HepG2 (cell line): ENCODE results near the gene RAC3. TPM values are rescaled to one million over a fixed set of nuclear protein-coding genes. Genes with fewer than 3 reads are reported as not detected.

Source experiments
- AHR ChIP-seq: IDR thresholded peaks from 2 replicates; pipeline ENCODE4 v1.6.1; 2018; ENCODE audit warnings: missing genetic modification reagents, missing compliant biosample characterization
- DMAP1 ChIP-seq: IDR thresholded peaks from 2 replicates; pipeline ENCODE4 v1.6.1; 2016
- ELF3 ChIP-seq: IDR thresholded peaks from 2 replicates; pipeline ENCODE4 v1.6.1; 2016; ENCODE audit warnings: missing genetic modification reagents, missing compliant biosample characterization
- FOXA1 ChIP-seq, 2 experiments: fragments of 450-650 bp in 1 of 2; sonication (generic) in 1 of 2; formaldehyde crosslinking in 1 of 2; IDR thresholded peaks; 2 replicates each; pipeline versions ENCODE4 v1.4.0 to v1.6.1; 2016 to 2020; ENCODE audit warnings: missing genetic modification reagents in 1 of 2
- HNRNPLL ChIP-seq: fragments of 200-400 bp; formaldehyde crosslinking; IDR thresholded peaks from 2 replicates; pipeline ENCODE4 v1.6.1; 2017; ENCODE audit warnings: mild to moderate bottlenecking, low read depth, low read length; ENCODE audit not compliant: poor library complexity, severe bottlenecking
- JARID2 ChIP-seq: sonication (generic); formaldehyde crosslinking; IDR thresholded peaks from 2 replicates; pipeline ENCODE4 v1.8.1; 2023; ENCODE audit warnings: missing genetic modification reagents, inconsistent platforms; ENCODE audit not compliant: insufficient replicate concordance
- MTF1 ChIP-seq: sonication (generic); formaldehyde crosslinking; IDR thresholded peaks from 2 replicates; pipeline ENCODE4 v1.5.0; 2020; ENCODE audit warnings: missing genetic modification reagents
- PLRG1 ChIP-seq: fragments of 450-650 bp; conservative IDR thresholded peaks from 2 replicates; pipeline ENCODE4 v1.6.1; 2016
- REXO4 ChIP-seq: sonication (generic); formaldehyde crosslinking; IDR thresholded peaks from 2 replicates; pipeline ENCODE4 v1.8.0; 2022; ENCODE audit warnings: missing genetic modification reagents, mild to moderate bottlenecking, borderline replicate concordance
- ZFP37 ChIP-seq: sonication (generic); formaldehyde crosslinking; IDR thresholded peaks from 2 replicates; pipeline ENCODE4 v1.4.0; 2020; ENCODE audit warnings: missing genetic modification reagents, borderline replicate concordance
- ZIK1 ChIP-seq: sonication (generic); formaldehyde crosslinking; IDR thresholded peaks from 2 replicates; pipeline ENCODE4 v1.5.0; 2020; ENCODE audit warnings: mild to moderate bottlenecking, low read depth, missing genetic modification reagents, borderline replicate concordance
- ZNF234 ChIP-seq: sonication (generic); formaldehyde crosslinking; conservative IDR thresholded peaks from 2 replicates; pipeline ENCODE4 v1.5.1; 2020; ENCODE audit warnings: mild to moderate bottlenecking, missing genetic modification reagents
- ZNF251 ChIP-seq: sonication (generic); formaldehyde crosslinking; IDR thresholded peaks from 2 replicates; pipeline ENCODE4 v1.9.0; 2021; ENCODE audit warnings: mild to moderate bottlenecking, missing genetic modification reagents
- ZNF296 ChIP-seq: sonication (generic); formaldehyde crosslinking; conservative IDR thresholded peaks from 2 replicates; pipeline ENCODE4 v1.5.0; 2020; ENCODE audit warnings: mild to moderate bottlenecking, missing genetic modification reagents
- ZNF329 ChIP-seq: sonication (generic); formaldehyde crosslinking; IDR thresholded peaks from 2 replicates; pipeline ENCODE4 v1.9.0; 2021; ENCODE audit warnings: low read depth, mild to moderate bottlenecking, missing genetic modification reagents
- ZNF337 ChIP-seq: sonication (generic); formaldehyde crosslinking; IDR thresholded peaks from 2 replicates; pipeline ENCODE4 v1.5.1; 2020; ENCODE audit warnings: missing genetic modification reagents, low read depth, mild to moderate bottlenecking, borderline replicate concordance
- ZNF549 ChIP-seq: sonication (generic); formaldehyde crosslinking; IDR thresholded peaks from 2 replicates; pipeline ENCODE4 v1.5.0; 2020; ENCODE audit warnings: missing genetic modification reagents
- ZNF615 ChIP-seq: sonication (generic); formaldehyde crosslinking; IDR thresholded peaks from 2 replicates; pipeline ENCODE4 v1.5.0; 2020; ENCODE audit warnings: mild to moderate bottlenecking, missing genetic modification reagents, borderline replicate concordance
- ZNF788 ChIP-seq: sonication (generic); formaldehyde crosslinking; IDR thresholded peaks from 2 replicates; pipeline ENCODE4 v1.5.0; 2020; ENCODE audit warnings: mild to moderate bottlenecking, missing genetic modification reagents, borderline replicate concordance
- ZZZ3 ChIP-seq: sonication (generic); formaldehyde crosslinking; IDR thresholded peaks from 2 replicates; pipeline ENCODE4 v1.4.0; 2020; ENCODE audit warnings: missing genetic modification reagents, mild to moderate bottlenecking, borderline replicate concordance
- polyA plus RNA-seq, 8 experiments: library from polyadenylated mRNA; depleted of rRNA in 3 of 8; stranded (reverse) in 7 of 8; unstranded in 1 of 8; fragments of >200 nt; fragmentation: Illumina TruSeq in 4 of 8; extraction: Trizol in 4 of 8; gene quantifications; 2 replicates each; pipeline versions ENCODE4 v1.2.1 to v1.2.3, GENCODE V29; 2011 to 2016; ENCODE audit warnings: low read depth in 4 of 8, missing spikeins in 1 of 8, mixed read lengths in 1 of 8; ENCODE audit not compliant: insufficient read depth in 1 of 8
- total RNA-seq, 5 experiments: library from RNA; depleted of rRNA; stranded (reverse); fragments of >200 nt; fragmentation: Illumina TruSeq; extraction: Trizol; gene quantifications; 2 replicates each; pipeline ENCODE4 v1.2.3, GENCODE V29; 2016; ENCODE audit warnings: low read depth in 1 of 5
- TF ChIP-seq, protein P1 (sequence below): sonication (generic); formaldehyde crosslinking; IDR thresholded peaks from 2 replicates; pipeline ENCODE4 v1.4.0; 2020; ENCODE audit warnings: mild to moderate bottlenecking, missing genetic modification reagents, borderline replicate concordance
- TF ChIP-seq, protein P2 (sequence below): sonication (generic); formaldehyde crosslinking; IDR thresholded peaks from 2 replicates; pipeline ENCODE4 v1.4.0; 2020; ENCODE audit warnings: low read depth, mild to moderate bottlenecking, missing genetic modification reagents
- TF ChIP-seq, protein P3 (sequence below): sonication (generic); formaldehyde crosslinking; IDR thresholded peaks from 2 replicates; pipeline ENCODE4 v1.8.0; 2022; ENCODE audit warnings: missing genetic modification reagents, mild to moderate bottlenecking, inconsistent platforms, borderline replicate concordance
- TF ChIP-seq, protein P4 (sequence below): sonication (generic); formaldehyde crosslinking; IDR thresholded peaks from 2 replicates; pipeline ENCODE4 v1.8.0; 2022; ENCODE audit warnings: mild to moderate bottlenecking, missing genetic modification reagents, borderline replicate concordance

Gene RAC3
- total and polyA plus RNA-seq, 2 of the 13 experiments (the other 11 are each of a cell fraction or from before 2014, with no cell fraction given): 10.5 to 21.3 TPM

DNA sequence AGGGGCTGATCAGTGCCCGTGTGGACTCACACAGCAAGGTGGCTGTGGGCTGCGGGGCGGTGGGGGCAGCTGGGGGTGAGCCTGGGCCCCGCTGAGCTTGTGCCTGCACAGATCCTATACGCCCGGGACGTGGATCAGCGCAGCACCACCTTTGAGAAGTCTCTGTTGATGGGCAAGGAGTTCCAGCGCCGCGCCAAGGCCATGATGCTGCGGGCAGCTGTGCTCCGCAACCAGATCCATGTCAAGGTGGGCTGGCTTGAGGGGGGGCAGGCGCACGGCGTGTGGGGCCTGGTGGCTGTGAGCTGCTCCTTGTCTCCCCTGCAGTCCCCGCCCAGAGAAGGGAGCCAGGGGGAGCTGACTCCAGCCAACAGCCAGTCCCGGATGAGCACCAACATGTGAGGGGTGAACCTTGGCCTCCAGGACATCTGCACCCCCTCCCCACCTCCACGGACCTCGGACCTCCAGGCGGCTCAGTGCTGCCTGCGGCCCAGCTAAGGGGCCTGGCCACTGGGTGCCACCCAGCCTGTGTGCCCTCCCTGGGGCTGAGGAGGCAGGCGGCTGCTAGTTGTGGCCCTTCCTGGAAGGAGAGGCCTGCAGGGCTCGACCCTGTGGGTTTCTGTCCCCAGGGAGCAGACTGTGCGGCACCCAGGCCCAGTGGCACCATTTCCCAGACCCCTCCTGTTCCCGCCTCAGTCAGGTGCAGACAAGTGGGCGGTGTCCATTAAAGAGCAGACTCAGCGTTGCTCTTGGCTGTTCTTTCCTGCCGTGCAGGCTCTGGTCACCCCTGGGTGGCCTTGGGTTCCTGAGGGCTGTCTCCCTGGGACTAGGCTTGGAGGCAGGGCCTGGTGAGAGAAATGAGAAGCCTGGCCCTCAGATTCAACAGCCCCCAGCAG lies 25.5 kb downstream of the RAC3 start (continued):
- TF ChIP-seq, protein P1, sequence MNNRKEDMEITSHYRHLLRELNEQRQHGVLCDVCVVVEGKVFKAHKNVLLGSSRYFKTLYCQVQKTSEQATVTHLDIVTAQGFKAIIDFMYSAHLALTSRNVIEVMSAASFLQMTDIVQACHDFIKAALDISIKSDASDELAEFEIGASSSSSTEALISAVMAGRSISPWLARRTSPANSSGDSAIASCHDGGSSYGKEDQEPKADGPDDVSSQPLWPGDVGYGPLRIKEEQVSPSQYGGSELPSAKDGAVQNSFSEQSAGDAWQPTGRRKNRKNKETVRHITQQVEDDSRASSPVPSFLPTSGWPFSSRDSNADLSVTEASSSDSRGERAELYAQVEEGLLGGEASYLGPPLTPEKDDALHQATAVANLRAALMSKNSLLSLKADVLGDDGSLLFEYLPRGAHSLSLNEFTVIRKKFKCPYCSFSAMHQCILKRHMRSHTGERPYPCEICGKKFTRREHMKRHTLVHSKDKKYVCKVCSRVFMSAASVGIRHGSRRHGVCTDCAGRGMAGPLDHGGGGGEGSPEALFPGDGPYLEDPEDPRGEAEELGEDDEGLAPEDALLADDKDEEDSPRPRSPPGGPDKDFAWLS (CRISPR knock-in tag): peak; percentile 87; the same call in 1 of the 2 replicates
- TF ChIP-seq ZNF788 (CRISPR knock-in tag): peak; percentile 89; the same call in 1 of the 2 replicates
- TF ChIP-seq DMAP1 (CRISPR knock-in tag): peak; percentile 73; the same call in 1 of the 2 replicates
- no peak for TF ChIP-seq ZNF234 (CRISPR knock-in tag)
- TF ChIP-seq JARID2 (CRISPR knock-in tag): no peak
- peak; percentile 67 for TF ChIP-seq ELF3 (CRISPR knock-in tag)
- TF ChIP-seq ZNF329 (CRISPR knock-in tag): no peak
- no peak for TF ChIP-seq MTF1
- TF ChIP-seq, protein P2, sequence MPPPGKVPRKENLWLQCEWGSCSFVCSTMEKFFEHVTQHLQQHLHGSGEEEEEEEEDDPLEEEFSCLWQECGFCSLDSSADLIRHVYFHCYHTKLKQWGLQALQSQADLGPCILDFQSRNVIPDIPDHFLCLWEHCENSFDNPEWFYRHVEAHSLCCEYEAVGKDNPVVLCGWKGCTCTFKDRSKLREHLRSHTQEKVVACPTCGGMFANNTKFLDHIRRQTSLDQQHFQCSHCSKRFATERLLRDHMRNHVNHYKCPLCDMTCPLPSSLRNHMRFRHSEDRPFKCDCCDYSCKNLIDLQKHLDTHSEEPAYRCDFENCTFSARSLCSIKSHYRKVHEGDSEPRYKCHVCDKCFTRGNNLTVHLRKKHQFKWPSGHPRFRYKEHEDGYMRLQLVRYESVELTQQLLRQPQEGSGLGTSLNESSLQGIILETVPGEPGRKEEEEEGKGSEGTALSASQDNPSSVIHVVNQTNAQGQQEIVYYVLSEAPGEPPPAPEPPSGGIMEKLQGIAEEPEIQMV (CRISPR knock-in tag): peak; percentile 73
- peak; percentile 69; the same call in 1 of the 2 replicates for TF ChIP-seq ZZZ3
- TF ChIP-seq, protein P3, sequence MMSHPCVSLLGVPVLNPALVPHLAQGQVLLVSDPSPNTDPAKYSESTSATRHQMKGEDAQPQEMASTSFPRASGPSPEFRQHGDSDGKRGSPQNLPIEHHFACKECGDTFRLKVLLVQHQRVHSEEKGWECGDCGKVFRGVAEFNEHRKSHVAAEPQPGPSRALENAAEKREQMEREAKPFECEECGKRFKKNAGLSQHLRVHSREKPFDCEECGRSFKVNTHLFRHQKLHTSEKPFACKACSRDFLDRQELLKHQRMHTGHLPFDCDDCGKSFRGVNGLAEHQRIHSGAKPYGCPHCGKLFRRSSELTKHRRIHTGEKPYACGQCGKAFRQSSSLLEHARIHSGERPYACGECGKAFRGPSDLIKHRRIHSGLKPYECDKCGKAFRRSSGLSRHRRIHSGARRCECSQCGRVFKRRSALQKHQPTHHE (CRISPR knock-in tag): no peak
- TF ChIP-seq ZNF549 (CRISPR knock-in tag): no peak
- TF ChIP-seq AHR (CRISPR knock-in tag): 0 out of 2 replicates have a peak, but pooled peaks have one; percentile 64
- no peak for TF ChIP-seq ZIK1
- TF ChIP-seq ZNF251 (CRISPR knock-in tag): no peak
- no peak for TF ChIP-seq ZFP37
- TF ChIP-seq ZNF337: no peak
- peak; percentile 67 for TF ChIP-seq ZNF296 (CRISPR knock-in tag)
- no peak for TF ChIP-seq ZNF615 (CRISPR knock-in tag)
- no peak for TF ChIP-seq REXO4 (CRISPR knock-in tag)
- TF ChIP-seq, protein P4, sequence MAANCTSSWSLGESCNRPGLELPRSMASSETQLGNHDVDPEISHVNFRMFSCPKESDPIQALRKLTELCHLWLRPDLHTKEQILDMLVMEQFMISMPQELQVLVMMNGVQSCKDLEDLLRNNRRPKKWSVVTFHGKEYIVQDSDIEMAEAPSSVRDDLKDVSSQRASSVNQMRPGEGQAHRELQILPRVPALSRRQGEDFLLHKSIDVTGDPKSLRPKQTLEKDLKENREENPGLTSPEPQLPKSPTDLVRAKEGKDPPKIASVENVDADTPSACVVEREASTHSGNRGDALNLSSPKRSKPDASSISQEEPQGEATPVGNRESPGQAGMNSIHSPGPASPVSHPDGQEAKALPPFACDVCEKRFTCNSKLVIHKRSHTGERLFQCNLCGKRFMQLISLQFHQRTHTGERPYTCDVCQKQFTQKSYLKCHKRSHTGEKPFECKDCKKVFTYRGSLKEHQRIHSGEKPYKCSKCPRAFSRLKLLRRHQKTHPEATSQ (CRISPR knock-in tag): no peak
- no peak for TF ChIP-seq PLRG1
- TF ChIP-seq HNRNPLL: no peak
- TF ChIP-seq FOXA1 (IDR thresholded peaks at IDR 0.05): no peak
- TF ChIP-seq FOXA1 (CRISPR knock-in tag; IDR thresholded peaks at IDR 0.05): peak; percentile 42
